GM18861 (cell line): ENCODE data around the gene CDC40.
"Not testable (repeated sequence)": the region's sequence is repeated elsewhere in the genome, so short reads cannot be mapped to it uniquely, and the experiment has no call there.

Experiments used
- ATAC-seq: cut with Tn5 transposase; IDR thresholded peaks from one replicate; pipeline ENCODE4 v1.9.1; 2021; ENCODE audit not compliant: unreplicated experiment

Gene CDC40

GRCh38 chr6:110198561-110198960, 18.3 kb downstream of the CDC40 start:
- no peak for ATAC-seq

GRCh38 chr6:110201151-110201884, 21.1 kb downstream of the CDC40 start:
- ATAC-seq = no peak

GRCh38 chr6:110207652-110208051, 27.4 kb downstream of the CDC40 start:
- no peak for ATAC-seq

GRCh38 chr6:110211753-110212152, 31.5 kb downstream of the CDC40 start:
- ATAC-seq = no peak

GRCh38 chr6:110214338-110214737, 34.1 kb downstream of the CDC40 start:
- no peak for ATAC-seq

GRCh38 chr6:110216140-110216539, 35.9 kb downstream of the CDC40 start:
- no peak for ATAC-seq

- ATAC-seq = no peak
Observed at GRCh38 chr6:110217266-110217665, 37.0 kb downstream of the CDC40 start.

- no peak for ATAC-seq
Observed at GRCh38 chr6:110221738-110222137, 41.5 kb downstream of the CDC40 start.

GRCh38 chr6:110226261-110226660, 46.0 kb downstream of the CDC40 start:
- ATAC-seq = no peak

GRCh38 chr6:110232450-110232849, 52.2 kb downstream of the CDC40 start:
- ATAC-seq = no peak

GRCh38 chr6:110233770-110234374, 53.6 kb downstream of the CDC40 start:
- ATAC-seq = peak; percentile 97

- not testable (repeated sequence) for ATAC-seq
Observed at GRCh38 chr6:110236007-110236406, 55.8 kb downstream of the CDC40 start.

GRCh38 chr6:110239526-110240274, 59.5 kb downstream of the CDC40 start:
- ATAC-seq = no peak

GRCh38 chr6:110244621-110245020, 64.4 kb downstream of the CDC40 start:
- not testable (repeated sequence) for ATAC-seq

GRCh38 chr6:110246378-110246777, 66.2 kb downstream of the CDC40 start:
- ATAC-seq = no peak

GRCh38 chr6:110246900-110247546, 66.8 kb downstream of the CDC40 start:
- no peak for ATAC-seq

- no peak for ATAC-seq
Observed at GRCh38 chr6:110250058-110250457, 69.8 kb downstream of the CDC40 start.

- no peak for ATAC-seq
Observed at GRCh38 chr6:110250838-110251237, 70.6 kb downstream of the CDC40 start.

- no peak for ATAC-seq
Observed at GRCh38 chr6:110255211-110255750, 75.1 kb downstream of the CDC40 start.

- ATAC-seq = no peak
Observed at GRCh38 chr6:110256366-110256765, 76.1 kb downstream of the CDC40 start.

- no peak for ATAC-seq
Observed at GRCh38 chr6:110265273-110265672, 85.0 kb downstream of the CDC40 start.
